Lung (tissue), 12 donors: Measurements from ENCODE around the gene DAGLB. TPM values are rescaled to one million over a fixed set of nuclear protein-coding genes. Genes with fewer than 3 reads are reported as not detected.
"Not testable (repeated sequence)": the region's sequence is repeated elsewhere in the genome, so short reads cannot be mapped to it uniquely, and the experiment has no call there.

Experiments
- ATAC-seq: fragments of 200-7000 bp; cut with Tn5 transposase; one replicate; pipeline ENCODE4 v1.9.1; 2020; ENCODE audit warnings: moderate number of reproducible peaks; ENCODE audit not compliant: insufficient read depth, low FRiP score
- DNase-seq, 3 donors: peaks; one replicate each; pipeline ENCODE4 v3.0.0-alpha.2; 2013 to 2017
- H3K27ac ChIP-seq, 2 donors: one replicate each; pipeline ENCODE4 v1.5.1; 2013; ENCODE audit warnings: mild to moderate bottlenecking in 2 of 2, moderate library complexity in 2 of 2, control low read depth in 1 of 2, inconsistent platforms in 1 of 2, low read depth in 1 of 2, low read length in 1 of 2
- H3K27me3 ChIP-seq, 3 donors: one replicate each; pipeline ENCODE4 v1.5.1; 2013; ENCODE audit warnings: low read length in 2 of 3; ENCODE audit not compliant: control insufficient read depth in 3 of 3, insufficient read depth in 3 of 3
- H3K36me3 ChIP-seq, 4 donors: one replicate each; pipeline ENCODE4 v1.5.1; 2013; ENCODE audit warnings: low read length in 4 of 4, mild to moderate bottlenecking in 1 of 4, moderate library complexity in 1 of 4; ENCODE audit not compliant: control insufficient read depth in 4 of 4, insufficient read depth in 4 of 4
- H3K4me1 ChIP-seq, 5 donors: one replicate each; pipeline ENCODE4 v1.5.1; 2013; ENCODE audit warnings: low read length in 5 of 5, mild to moderate bottlenecking in 2 of 5, moderate library complexity in 1 of 5; ENCODE audit not compliant: control insufficient read depth in 5 of 5, insufficient read depth in 5 of 5
- H3K4me3 ChIP-seq: one replicate; pipeline ENCODE4 v1.5.1; 2013; ENCODE audit warnings: mild to moderate bottlenecking, control low read depth, moderate library complexity
- H3K9ac ChIP-seq, 2 donors: one replicate each; pipeline ENCODE4 v1.5.1; 2013; ENCODE audit warnings: low read length in 2 of 2, control low read depth in 1 of 2; ENCODE audit not compliant: insufficient read depth in 1 of 2
- H3K9me3 ChIP-seq, 4 donors: one replicate each; pipeline ENCODE4 v1.5.1; 2013; ENCODE audit warnings: low read length in 3 of 4, mild to moderate bottlenecking in 1 of 4, moderate library complexity in 1 of 4; ENCODE audit not compliant: control insufficient read depth in 4 of 4, insufficient read depth in 3 of 4
- WGBS, 2 donors: extraction: QIAGEN DNeasy Blood & Tissue Kit; methylation state at CpG; one replicate each; pipeline ENCODE4 v1.1.7; 2013; 5-methylcytosine and 5-hydroxymethylcytosine counted together
- polyA plus RNA-seq, 2 donors: library from polyadenylated mRNA; stranded (reverse); fragments of 200-250 nt; gene quantifications; one replicate each; pipeline ENCODE4 v1.2.1, GENCODE V29; 2013
- total RNA-seq, 2 donors: library from RNA; depleted of rRNA in 1 of 2; stranded (reverse); fragments of >200 nt in 1 of 2; gene quantifications; one replicate each; pipeline ENCODE4 v1.2.1, GENCODE V29; 2014 to 2021
- TF ChIP-seq, protein P1 (sequence below): IDR thresholded peaks from 2 replicates; pipeline ENCODE4 v1.5.1; 2012; ENCODE audit warnings: mild to moderate bottlenecking; ENCODE audit errors: control extremely low read depth, extremely low read depth
- donor health status: control.
- donor health status: control.
- donor health status: Bipolar disorder and iron deficiency.
- donor health status: healthy.
- donor health status: DM: yes; HTN: yes; CAD: no.

The DAGLB gene
- total and polyA plus RNA-seq, 4 donors = 13.9 to 43.3 (median 19.4) TPM

GRCh38 chr7:6461946-6462550 is 14.3 kb upstream of the DAGLB start:
- Histone ChIP-seq H3K4me1 (no peaks in the 10 kb centered on the region), H3K27me3 (no peaks in the 10 kb centered on the region), H3K9me3 (no peaks in the 10 kb centered on the region), H3K27ac (no peak overlapping the region), H3K4me3 (no peak overlapping the region), H3K36me3 (peaks cover 19 to 31% (median 25%) of the 10 kb centered on the region in 4 donors), H3K9ac (no peak overlapping the region)
- TF ChIP-seq, protein P1, sequence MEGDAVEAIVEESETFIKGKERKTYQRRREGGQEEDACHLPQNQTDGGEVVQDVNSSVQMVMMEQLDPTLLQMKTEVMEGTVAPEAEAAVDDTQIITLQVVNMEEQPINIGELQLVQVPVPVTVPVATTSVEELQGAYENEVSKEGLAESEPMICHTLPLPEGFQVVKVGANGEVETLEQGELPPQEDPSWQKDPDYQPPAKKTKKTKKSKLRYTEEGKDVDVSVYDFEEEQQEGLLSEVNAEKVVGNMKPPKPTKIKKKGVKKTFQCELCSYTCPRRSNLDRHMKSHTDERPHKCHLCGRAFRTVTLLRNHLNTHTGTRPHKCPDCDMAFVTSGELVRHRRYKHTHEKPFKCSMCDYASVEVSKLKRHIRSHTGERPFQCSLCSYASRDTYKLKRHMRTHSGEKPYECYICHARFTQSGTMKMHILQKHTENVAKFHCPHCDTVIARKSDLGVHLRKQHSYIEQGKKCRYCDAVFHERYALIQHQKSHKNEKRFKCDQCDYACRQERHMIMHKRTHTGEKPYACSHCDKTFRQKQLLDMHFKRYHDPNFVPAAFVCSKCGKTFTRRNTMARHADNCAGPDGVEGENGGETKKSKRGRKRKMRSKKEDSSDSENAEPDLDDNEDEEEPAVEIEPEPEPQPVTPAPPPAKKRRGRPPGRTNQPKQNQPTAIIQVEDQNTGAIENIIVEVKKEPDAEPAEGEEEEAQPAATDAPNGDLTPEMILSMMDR = no peak
- no peak for ATAC-seq
- no peak for DNase-seq
- 84 to 92% methylated on average over 4 of the region's 4 CpGs for WGBS, 2 donors

GRCh38 chr7:6460990-6461584 is 13.3 kb upstream of the DAGLB start:
- WGBS, 2 donors = 91 to 95% methylated on average over 11 of the region's 11 CpGs
- Histone ChIP-seq H3K27me3 (no peaks in the 10 kb centered on the region), H3K9me3 (no peaks in the 10 kb centered on the region), H3K36me3 (peaks cover 10 to 24% (median 18%) of the 10 kb centered on the region in 4 donors), H3K4me1 (no peaks in the 10 kb centered on the region), H3K27ac (no peak overlapping the region), H3K4me3 (no peak overlapping the region), H3K9ac (no peak overlapping the region)
- TF ChIP-seq, protein P1 = no peak
- no peak for DNase-seq
- ATAC-seq = no peak

DNA sequence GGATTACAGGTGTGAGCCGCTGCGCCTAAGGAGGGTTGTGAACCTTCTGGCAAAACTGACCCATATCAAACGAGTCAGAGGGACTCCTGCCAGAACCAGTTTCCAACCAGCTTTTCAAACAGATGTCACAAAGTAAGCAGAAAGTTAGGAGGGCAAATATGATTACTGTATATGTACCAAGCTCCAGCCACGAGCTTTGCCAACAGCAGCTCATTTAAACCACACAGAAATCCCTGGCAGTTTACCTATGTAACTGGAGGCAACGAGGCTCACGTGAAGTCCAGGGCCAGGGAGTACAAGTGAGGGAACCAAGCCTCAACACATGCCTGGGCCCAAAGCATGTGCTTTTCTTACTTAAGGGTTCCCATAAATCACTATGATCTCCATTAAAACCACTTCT is 12.5 kb upstream of the DAGLB start:
- no peak for DNase-seq
- 84 to 91% methylated on average over 6 of the region's 6 CpGs for WGBS, 2 donors
- no peak for ATAC-seq

GRCh38 chr7:6458676-6459075 is 10.9 kb upstream of the DAGLB start:
- 84 to 91% methylated on average over 3 of the region's 3 CpGs for WGBS, 2 donors
- not testable (repeated sequence) for H3K4me1 ChIP-seq, H3K27me3 ChIP-seq, H3K9me3 ChIP-seq, H3K9ac ChIP-seq, ATAC-seq, H3K27ac ChIP-seq, DNase-seq, H3K4me3 ChIP-seq
- H3K36me3 ChIP-seq = peaks cover 4 to 16% (median 12%) of the 10 kb centered on the region in 4 donors

More for the DNA sequence above, 12.5 kb upstream of the DAGLB start:
- no peak overlapping the region for H3K27ac ChIP-seq
- no peaks in the 10 kb centered on the region for H3K27me3 ChIP-seq
- no peak overlapping the region for H3K9ac ChIP-seq
- H3K36me3 ChIP-seq = peaks cover 8 to 19% (median 13%) of the 10 kb centered on the region in 4 donors
- H3K4me1 ChIP-seq = no peaks in the 10 kb centered on the region
- H3K9me3 ChIP-seq = no peaks in the 10 kb centered on the region
- TF ChIP-seq, protein P1 = no peak
- H3K4me3 ChIP-seq = no peak overlapping the region
